Right renal pelvis (tissue), 4 donors: Measurements from ENCODE around the gene PRAC1. TPM values are rescaled to one million over a fixed set of nuclear protein-coding genes. Genes with fewer than 3 reads are reported as not detected.

Source experiments
- DNase-seq, 4 donors: peaks; one replicate each; pipeline ENCODE4 v3.0.0-alpha.2; 2013; ENCODE audit warnings: low read depth in 4 of 4, low spot score in 3 of 4, missing footprints in 1 of 4
- polyA plus RNA-seq, 4 donors: library from polyadenylated mRNA; unstranded; fragments of 120-200 nt; gene quantifications; one replicate each; pipeline ENCODE4 v1.2.1, GENCODE V29; 2013; ENCODE audit not compliant: insufficient read length in 4 of 4

The PRAC1 gene
- polyA plus RNA-seq, 4 donors = not detected

GRCh38 chr17:48747445-48748363, 25.4 kb upstream of the PRAC1 start:
- DNase-seq = no peak

- no peak for DNase-seq
These were observed 24.7 kb upstream of the PRAC1 start for GRCh38 chr17:48746916-48747444.

DNA sequence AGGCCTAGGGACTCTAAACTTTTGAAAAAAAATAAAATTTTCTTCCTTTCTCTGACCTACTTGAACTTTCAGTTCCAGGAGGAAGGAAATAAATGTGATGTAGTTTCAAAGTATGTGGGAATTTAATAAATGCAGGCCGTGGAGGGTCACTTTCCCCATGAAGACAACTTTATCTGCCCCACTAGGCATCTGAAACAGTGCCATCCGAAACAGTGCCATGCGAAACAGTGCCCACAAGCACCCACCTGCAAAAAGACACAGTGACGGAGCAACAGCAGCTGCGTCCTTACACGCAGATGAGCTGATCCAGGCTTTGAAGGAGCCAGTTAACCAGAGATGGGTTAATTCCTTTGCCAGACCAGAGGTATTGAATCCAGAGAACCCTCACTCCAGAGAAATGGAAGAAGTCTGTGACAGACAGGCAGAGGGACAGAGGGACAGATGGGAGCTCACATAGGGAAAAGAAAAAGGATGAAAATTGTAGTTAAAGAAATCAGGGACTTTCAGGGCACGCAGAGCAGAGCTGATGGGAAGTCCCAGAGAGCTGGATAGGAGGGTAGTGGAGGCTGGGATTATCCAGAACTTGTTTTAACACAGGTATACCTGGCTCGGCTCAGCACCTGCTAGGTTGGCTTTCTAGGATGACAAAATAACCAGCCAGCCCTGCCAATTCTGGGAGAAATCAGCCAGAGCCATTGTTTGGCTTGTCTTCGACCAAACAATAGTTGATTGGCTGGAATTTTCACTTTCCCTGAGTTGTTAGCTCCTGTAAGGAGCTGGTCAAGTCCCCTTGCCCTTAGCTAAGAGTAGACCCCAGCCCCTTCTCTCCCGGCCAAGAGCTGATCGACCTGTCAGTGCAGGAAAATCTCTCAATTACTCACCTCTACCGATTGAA, 23.3 kb upstream of the PRAC1 start:
- no peak for DNase-seq

DNA sequence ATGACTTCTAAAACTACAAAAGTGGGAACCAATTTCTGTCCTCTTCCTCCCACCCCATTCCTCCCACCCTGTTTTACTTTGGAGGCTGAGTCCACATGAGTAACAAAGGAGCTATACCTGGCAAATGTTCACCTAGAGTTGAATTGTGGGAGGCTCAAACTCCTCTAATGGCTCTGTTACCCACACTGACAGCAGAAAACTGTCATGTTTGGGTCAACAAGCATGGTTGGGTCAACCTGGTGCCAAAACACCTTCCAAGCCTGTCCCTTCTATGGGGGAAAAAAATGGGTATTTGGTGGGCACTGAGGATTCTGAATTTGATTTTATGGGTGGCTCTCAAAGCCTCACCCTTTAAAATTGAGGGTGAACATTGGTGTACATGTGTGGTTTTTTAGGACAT, 18.2 kb upstream of the PRAC1 start:
- DNase-seq = no peak

DNA sequence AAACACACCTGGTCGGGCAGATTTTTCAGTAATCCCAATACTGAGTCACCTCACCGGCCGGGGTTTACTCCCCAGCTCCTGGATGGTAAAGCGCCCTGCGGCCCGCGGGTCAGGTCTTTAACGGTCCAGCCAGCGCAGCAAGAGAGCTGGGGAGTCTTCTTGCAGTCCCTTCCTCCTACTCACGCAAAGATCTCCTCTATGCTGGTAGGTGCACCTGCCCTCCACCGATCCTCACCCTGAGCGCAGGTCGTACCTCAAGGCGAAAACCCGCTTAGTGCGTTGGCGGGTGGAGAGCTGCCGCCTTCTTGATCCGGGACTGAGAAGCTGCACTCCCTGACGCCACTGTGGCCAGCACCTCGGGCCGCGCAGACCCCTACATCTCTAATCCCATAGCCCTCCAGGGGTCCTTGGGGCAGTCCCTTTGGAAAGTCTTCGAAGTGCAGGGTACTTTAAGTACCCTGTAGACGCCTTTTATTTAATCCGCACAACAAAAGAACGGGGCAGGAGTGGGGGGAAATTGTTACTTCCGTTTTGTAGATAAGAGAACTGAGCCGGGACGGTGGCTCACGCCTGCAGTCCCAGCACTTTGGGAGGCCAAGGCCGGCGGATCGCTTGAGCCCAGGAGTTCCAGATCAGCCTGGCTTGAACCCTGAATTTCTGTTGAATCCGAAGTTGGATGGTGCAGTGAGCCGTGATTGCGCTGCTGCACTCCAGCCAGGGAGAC, 16.6 kb upstream of the PRAC1 start:
- DNase-seq = no peak

- DNase-seq = no peak
These were observed 16.1 kb upstream of the PRAC1 start for GRCh38 chr17:48738424-48738802.

GRCh38 chr17:48737330-48738043, 15.2 kb upstream of the PRAC1 start:
- no peak for DNase-seq

DNA sequence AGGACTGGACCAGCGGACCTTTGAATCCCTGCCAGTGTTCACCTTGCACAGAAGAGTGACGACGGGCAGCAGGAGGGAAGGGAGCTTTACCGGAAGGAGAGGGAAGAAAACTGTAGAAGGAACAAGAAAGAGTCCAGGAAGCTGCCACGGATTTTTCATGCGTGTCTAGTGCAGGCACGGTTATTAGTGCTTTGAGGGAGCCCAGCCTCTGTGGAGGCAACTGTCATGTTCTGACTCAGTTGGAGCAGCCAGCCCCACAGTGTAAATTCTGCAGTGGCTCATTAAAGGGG, 12.7 kb upstream of the PRAC1 start:
- DNase-seq = no peak

DNA sequence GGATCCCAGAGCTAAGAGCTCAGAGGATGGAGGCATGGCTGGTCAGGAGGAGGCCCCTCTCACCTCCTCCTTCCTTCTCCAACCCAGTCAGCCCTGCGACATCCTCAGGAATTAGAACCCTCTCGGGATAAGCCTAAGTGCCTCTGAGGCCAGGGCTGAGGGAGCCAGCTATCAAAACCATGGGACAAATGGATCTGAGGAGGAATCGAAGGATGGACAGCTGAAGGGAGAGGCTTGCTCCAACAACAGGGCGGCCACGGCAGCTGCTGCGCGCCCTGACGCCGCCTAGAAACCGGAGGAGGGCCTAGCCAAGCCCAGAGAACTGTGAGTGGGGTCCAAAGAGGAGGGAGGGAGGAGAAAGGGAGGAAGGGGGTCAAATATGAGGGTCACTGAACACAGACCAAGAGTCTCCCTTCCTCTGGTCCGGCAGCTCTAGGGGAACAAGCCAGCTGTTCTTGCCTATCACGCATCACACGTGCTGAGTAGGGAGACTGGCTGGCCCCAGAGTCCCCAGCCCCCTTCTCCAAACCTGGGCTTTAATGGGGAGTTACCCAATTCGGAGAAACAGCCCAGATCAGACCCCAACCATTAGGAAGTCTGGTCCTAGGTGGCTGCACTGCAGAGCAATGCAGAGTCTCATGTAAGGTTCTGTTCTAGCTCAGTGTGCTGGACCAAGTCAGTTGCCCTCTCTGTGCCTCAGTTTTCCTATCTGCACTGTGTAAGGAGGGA, 12.2 kb upstream of the PRAC1 start:
- DNase-seq = no peak

DNA sequence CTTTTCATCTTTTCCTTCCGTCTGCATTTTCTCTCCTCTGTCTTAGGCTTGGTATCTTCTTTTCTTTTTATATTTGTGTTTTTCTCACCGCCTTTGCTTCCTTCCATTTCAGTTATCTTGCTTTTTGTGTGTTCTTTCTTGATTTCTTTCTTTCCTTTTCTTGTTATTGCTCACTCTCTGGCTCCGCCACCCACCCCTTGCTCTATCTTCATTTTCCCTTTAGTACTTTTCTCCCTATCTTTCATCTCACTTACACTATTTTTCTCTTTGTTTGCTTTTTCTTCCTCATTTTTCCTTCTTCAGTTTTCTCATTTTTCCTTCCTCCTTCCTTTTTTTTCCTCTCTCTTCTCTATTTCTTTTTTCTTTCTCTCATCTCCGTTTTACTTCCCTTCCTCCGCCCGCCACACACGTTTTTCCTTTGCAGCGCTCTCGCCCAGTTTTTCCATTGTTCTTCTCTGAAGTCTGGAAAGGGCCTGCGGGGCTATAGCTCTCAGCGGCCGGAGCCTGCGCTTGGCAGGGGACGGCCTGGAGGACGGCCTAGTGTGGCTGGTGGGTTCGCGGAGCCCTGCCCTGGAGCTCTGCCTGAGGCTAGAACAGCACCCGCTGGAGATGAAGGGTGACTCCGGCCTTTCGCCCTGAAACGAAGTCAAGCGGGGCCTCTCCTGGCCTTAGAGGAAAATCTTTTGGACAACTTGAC, 11.5 kb upstream of the PRAC1 start:
- no peak for DNase-seq

GRCh38 chr17:48732688-48733629, 10.6 kb upstream of the PRAC1 start:
- DNase-seq = no peak

DNA sequence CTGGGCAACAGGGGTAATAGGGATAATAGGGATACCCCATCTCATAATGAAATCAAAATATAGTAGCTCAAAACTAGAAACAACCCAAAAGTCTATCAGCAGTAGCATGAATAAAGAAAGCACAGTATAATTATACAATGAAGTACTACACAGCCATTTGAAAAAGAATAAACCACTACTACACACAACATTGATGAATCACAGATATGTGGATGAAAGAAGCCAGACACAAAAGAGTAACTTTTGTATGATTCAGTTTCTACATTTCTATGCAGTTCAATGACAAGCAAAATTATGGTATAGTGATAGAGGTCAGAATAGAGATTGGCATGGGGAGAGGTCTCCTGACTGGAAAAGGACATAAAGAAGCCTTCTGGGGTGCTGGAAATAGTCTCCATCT, 9.0 kb upstream of the PRAC1 start:
- DNase-seq = no peak

GRCh38 chr17:48730240-48730550, 7.9 kb upstream of the PRAC1 start:
- DNase-seq = no peak

GRCh38 chr17:48729335-48730239, 7.3 kb upstream of the PRAC1 start:
- no peak for DNase-seq

- no peak for DNase-seq
These were observed 6.2 kb upstream of the PRAC1 start, which contains the start of gene HOXB13 for GRCh38 chr17:48728232-48729231. TSS of gene HOXB13 (minus strand) at chr17:48728750. CDS start at chr17:48728593, 157 bp downstream.
